SJSA1 (cell line): Measurements from ENCODE around the gene TRAFD1. TPM values are rescaled to one million over a fixed set of nuclear protein-coding genes. Genes with fewer than 3 reads are reported as not detected.
A peak's percentile ranks its signal among the peaks of the same experiment; 100 is the strongest.
"Not testable (repeated sequence)": the region's sequence is repeated elsewhere in the genome, so short reads cannot be mapped to it uniquely, and the experiment has no call there.

Experiments
- DNase-seq, 2 experiments: peaks; one replicate each; pipeline ENCODE4 v3.0.0-alpha.2; 2015 to 2020; ENCODE audit warnings: low spot score in 2 of 2, low read depth in 1 of 2
- H3K27ac ChIP-seq: fragments of 250-450 bp; sonication (Bioruptor Pico); 2 replicates; pipeline ENCODE4 v1.5.1; 2020; ENCODE audit warnings: mild to moderate bottlenecking, moderate library complexity
- H3K27me3 ChIP-seq: fragments of 250-450 bp; sonication (Bioruptor Pico); replicated peaks from 2 replicates; pipeline ENCODE4 v1.5.1; 2020; ENCODE audit warnings: mild to moderate bottlenecking, moderate library complexity
- H3K36me3 ChIP-seq: fragments of 250-450 bp; sonication (Bioruptor Pico); 2 replicates; pipeline ENCODE4 v1.5.1; 2020; ENCODE audit warnings: mild to moderate bottlenecking
- H3K4me1 ChIP-seq: fragments of 250-450 bp; sonication (Bioruptor Pico); replicated peaks from 2 replicates; pipeline ENCODE4 v1.6.1; 2021; ENCODE audit warnings: mild to moderate bottlenecking
- H3K4me3 ChIP-seq: fragments of 250-450 bp; sonication (Bioruptor Pico); 2 replicates; pipeline ENCODE4 v1.5.1; 2020; ENCODE audit warnings: mild to moderate bottlenecking
- H3K9me3 ChIP-seq: fragments of 250-450 bp; sonication (Bioruptor Pico); replicated peaks from 2 replicates; pipeline ENCODE4 v1.5.1; 2020; ENCODE audit warnings: mild to moderate bottlenecking
- total RNA-seq: library from RNA; depleted of rRNA; stranded (reverse); fragments of >200 nt; shearing (Covaris generic); gene quantifications from 2 replicates; pipeline ENCODE4 v1.2.3, GENCODE V29; 2014

TRAFD1 gene
- total RNA-seq, 1 experiment from 2014 or later: 38.2 TPM

DNA sequence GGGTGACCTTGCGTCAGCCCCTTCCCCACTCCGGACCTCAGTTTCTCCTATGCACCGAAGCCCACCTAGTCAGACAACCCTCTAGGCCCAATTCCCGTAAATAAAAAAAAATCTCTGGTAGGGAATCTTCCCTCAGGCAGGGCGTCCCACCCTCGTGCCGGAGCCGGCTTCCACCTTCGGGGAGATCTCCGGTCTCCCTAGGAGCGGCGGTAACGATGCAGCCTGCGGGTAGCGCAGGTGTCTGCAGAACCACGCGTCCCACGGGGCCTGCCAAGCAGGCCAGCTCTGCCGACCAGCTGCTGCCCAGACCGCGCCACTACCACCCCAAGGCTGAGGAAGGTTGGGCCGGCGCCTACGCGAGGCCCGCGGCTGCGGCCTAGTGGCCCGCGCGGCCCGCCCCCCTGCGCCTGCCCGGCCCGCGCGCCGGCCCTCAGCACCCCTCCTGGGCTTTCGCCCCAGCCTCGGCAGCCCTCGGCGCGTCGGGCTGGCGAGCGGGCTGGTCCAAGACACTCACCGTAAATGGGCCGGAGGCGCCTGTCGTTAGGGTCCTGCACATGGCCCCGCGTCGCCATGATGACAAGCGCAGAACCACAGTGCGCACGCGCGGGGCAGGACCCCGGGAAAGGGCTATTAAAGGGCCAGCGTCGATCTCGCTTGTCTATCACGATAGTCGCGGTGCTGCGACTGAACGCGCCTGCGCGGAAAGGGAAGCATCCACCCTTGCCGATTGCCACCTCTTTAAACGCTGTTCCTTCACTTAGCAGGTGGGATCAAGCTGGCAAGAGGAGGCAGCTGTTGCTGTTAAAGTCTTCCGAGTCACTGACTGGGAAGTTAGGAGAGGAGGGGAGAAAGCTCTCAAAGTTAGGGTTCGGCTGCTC, 16.9 kb upstream of the TRAFD1 start, which contains the start of gene NAA25:
NAA25 (minus strand) TSS at position 582 of the 878 bp plus-strand sequence; CDS start at position 572, 10 bp downstream.
- Histone ChIP-seq H3K27ac (peak within 1 kb of the TSS; percentile 69), H3K9me3 (no peaks in the 10 kb centered on the region), H3K4me3 (peak within 1 kb of the TSS; percentile 87), H3K27me3 (no peaks in the 10 kb centered on the region), H3K36me3 (peaks cover 30% of the 10 kb centered on the region), H3K4me1 (peaks cover 45% of the 10 kb centered on the region)
- peak; percentile 81 to 84 for DNase-seq

DNA sequence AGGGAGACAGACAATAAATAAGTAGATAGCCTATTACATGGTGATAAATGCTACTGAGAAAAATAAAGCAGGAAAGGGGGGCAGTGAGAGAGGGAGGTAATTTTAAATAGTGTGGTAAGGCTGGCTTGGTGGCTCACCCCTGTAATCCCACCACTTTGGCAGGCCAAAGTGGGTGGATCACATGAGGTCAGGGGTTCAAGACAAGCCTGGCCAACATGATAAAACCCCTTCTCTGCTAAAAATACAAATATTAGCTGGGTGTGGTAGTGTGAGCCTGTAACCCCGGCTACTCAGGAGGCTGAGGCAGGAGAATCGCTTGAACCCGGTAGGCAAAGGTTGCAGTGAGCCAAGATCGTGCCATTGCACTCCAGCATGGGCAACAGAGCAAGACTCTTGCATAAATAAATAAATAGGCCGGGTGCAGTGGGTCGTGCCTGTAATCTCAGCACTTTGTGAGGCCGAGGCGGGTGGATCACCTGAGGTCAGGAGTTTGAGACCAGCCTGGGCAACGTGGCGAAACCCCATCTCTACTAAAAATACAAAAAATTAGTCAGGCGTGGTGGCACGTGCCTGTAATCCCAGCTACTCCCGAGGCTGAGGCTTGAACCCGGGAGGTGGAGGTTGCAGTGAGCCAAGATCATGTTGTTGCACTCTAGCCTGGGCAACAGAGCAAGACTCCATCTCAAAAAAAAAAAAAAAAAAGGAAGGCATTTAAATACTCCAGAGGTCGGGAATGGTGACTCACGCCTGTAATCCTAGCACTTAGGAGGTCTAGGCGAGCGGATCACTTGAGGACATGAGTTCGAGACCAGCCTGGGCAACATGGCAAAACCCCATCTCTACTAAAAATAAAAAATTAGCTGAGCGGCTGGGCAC, 14.3 kb upstream of the TRAFD1 start:
- not testable (repeated sequence) for H3K27me3 ChIP-seq, DNase-seq, H3K27ac ChIP-seq, H3K4me3 ChIP-seq, H3K9me3 ChIP-seq
- Histone ChIP-seq H3K4me1 (peaks cover 40% of the 10 kb centered on the region), H3K36me3 (peaks cover 12% of the 10 kb centered on the region)

DNA sequence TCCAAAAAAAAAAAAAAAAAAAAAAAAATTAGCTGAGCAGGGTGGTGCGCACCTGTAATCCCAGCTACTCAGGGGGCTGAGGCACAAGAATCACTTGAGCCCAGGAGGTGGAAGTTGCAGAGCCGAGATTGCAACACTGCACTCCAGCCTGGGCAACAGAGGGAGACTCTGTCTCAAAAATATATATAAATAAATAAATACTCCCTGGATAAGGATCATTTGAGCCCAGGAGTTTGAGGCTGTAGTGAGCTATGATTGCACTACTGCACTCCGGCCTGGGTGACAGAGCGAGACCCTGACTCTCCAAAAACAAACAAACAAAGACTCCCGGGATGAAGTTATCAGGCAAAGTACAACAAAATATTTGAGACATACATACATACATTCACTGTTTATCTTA, 13.4 kb upstream of the TRAFD1 start:
- DNase-seq: no peak

DNA sequence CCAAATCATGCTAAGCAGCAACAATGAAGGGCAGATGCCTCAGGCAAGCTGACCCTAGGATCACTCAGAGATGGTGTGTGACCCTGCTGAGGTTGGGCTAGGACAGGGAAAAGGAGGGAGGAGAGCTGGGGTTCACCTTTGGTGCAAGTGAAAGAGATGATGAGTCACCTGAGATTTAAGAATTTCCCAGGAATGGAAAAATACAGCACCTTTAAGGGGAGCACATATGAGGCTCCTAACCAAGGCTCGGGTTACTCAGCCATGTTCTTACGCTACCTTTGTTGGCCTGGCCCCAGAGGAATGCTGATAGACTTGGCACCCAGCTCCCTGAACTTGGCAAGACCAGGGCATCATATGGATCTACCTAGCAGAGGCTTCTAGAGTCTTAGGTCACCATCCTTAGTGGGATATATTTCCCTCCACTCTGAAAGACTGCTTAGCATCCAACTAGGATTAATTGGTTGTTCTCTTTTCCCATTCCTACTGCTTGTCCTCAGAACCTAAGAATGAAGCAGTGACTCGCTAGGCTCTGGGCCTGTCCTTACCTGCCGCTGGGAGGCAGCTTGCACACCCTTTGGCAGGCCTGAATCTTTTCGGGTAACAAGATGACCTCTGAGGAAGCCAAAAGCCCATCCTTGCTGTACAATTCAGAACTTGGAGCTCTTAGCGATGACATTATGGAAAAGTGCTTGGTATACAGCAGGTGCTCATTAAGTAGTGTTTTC, 12.8 kb upstream of the TRAFD1 start:
- Histone ChIP-seq H3K9me3 (no peaks in the 10 kb centered on the region), H3K27me3 (no peaks in the 10 kb centered on the region), H3K4me1 (peaks cover 34% of the 10 kb centered on the region), H3K4me3 (no peak overlapping the region), H3K36me3 (peaks cover 8% of the 10 kb centered on the region), H3K27ac (no peak overlapping the region)
- DNase-seq: no peak

More for the DNA sequence above, 13.4 kb upstream of the TRAFD1 start:
- Histone ChIP-seq H3K4me3 (no peak overlapping the region), H3K4me1 (peaks cover 37% of the 10 kb centered on the region), H3K27me3 (no peaks in the 10 kb centered on the region), H3K9me3 (no peaks in the 10 kb centered on the region), H3K27ac (no peak overlapping the region), H3K36me3 (peaks cover 8% of the 10 kb centered on the region)

DNA sequence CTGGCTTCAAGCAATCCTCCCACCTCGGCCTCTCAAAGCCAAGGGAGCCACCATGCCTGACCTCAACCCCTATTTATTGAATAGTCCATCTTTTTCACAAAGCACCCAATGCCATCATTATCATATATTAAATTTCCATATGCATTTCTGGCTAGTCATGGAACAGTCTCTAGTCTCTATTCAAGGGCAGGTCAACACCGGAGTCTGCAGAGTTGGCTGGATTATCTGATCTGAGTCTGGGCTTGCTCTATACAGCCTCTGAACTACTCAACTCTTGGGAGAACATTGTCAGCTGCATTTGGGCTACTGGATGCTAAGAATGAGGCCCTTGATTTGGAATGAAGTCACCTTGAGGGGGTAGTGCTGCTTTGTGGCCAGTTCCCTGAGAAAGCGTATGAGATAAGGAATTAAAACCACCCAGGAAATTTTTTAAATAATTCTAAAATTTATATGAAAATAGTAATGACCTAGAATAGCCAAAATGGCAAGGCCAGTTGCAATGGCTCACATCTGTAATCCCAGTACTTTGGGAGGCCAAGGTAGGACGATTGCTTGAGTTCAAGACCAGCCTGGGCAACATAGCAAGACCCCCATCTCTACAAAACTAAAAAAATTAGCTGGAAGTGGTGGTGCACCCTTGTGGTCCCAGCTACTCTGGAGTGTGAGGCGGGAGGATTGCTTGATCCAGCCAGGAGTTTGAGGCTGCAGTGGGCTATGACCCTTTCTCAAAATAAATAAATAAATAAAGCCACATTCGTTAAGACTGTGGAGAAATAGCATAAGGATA, 9.9 kb upstream of the TRAFD1 start:
- H3K27me3 ChIP-seq: no peaks in the 10 kb centered on the region
- no peak for DNase-seq
- H3K36me3 ChIP-seq: no peaks in the 10 kb centered on the region
- H3K27ac ChIP-seq: no peak overlapping the region
- H3K9me3 ChIP-seq: no peaks in the 10 kb centered on the region
- no peak overlapping the region for H3K4me3 ChIP-seq
- peaks cover 23% of the 10 kb centered on the region for H3K4me1 ChIP-seq

DNA sequence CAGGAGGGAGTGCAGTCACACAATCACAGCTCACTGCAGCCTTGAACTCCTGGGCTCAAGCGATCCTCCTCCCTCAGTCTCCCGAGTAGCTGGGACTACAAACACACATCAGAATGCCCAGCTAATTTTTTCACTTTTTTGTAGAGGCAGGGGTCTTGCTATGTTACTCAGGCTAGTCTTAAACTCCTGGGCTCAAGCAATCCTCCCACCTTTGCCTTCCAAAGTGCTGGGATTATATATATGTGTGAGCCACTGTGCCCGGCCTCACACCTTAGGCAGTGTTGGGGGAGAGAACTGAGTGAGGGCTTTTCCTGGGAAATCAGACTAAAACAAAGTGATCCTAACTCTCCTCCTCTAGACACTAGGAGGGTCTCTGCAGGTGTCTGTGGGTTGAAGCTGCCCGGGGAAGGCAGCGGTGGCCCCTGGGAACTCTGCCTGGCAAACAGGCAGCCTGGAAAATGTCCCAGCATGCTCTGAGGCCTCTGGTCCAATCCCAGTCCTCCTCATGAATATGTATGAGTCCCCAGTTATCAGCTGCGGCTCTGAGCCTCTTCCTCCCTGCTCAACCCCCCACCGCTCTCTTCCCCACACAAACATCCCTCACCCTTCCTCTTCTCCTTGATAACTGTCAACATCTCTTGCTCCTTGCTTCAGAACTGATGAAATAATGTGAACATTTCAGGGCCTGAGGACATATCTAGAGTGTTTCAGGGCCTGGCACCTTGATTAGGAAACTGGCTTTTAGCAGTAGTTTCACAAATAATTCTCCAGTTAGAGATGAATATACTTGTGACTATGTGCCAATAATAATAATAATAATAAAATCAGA, 8.9 kb upstream of the TRAFD1 start:
- Histone ChIP-seq H3K4me1 (peaks cover 13% of the 10 kb centered on the region), H3K27me3 (no peaks in the 10 kb centered on the region), H3K27ac (no peak overlapping the region), H3K9me3 (no peaks in the 10 kb centered on the region), H3K4me3 (no peak overlapping the region), H3K36me3 (no peaks in the 10 kb centered on the region)
- no peak for DNase-seq

DNA sequence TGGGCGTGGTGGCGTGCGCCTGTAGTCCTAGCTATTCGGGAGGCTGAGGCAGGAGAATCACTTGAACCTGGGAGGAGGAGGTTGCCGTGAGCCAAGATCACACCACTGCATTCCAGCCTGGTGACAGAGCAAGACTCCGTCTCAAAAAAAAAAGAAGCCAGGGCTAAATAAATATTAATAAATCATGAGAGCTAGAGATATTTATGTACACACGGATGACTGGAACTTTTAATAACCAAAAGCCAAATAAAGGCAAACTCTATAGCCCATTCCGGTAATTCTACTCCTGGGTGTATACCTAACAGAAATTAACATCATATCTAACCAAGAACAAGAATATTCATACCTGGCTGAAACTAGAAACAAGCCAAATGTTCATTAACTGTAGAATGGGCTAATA, 7.7 kb upstream of the TRAFD1 start:
- Histone ChIP-seq H3K36me3 (no peaks in the 10 kb centered on the region), H3K9me3 (no peaks in the 10 kb centered on the region), H3K27me3 (no peaks in the 10 kb centered on the region), H3K27ac (no peak overlapping the region), H3K4me1 (peaks cover 20% of the 10 kb centered on the region), H3K4me3 (no peak overlapping the region)
- DNase-seq: no peak

DNA sequence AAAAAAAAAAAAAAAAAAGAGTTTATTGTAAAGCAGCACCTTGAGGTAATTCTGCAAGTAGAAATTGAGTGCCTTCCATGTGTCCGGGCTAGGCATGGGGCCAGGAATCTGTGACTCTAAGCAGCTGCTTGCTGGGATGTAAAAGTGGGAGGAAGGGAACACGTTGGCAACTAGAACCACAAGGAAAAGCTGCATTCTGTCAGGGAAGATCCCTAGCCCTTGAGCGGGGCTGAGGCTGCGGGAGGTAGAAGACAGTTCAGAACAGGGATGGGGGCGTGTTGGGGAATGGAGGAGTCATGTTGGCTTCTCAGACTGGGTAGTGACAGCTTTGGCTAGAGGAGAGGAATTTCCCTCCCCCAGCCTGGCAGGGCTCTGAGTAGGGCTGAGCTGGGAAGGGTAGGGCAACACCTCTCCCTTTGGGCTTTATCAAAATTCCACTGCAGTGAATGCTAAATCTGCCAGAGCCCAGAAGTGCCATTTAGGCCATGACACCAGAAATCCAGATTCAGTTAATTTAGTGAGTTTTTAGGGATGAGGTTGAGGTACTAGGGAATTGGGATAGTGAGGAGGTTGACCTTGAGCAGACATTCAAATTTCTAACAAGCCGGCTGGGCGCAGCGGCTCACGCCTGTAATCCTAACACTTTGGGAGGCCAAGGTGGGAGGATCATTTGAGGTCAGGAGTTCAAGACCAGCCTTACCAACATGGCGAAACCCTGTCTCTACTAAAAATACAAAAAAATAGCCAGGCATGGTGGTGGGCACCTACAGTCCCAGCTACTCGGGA, 3.4 kb upstream of the TRAFD1 start:
- H3K36me3 ChIP-seq: 0 out of 2 replicates have a peak, but pooled peaks cover 4% of the 10 kb centered on the region
- peaks cover 35% of the 10 kb centered on the region for H3K4me1 ChIP-seq
- H3K27ac ChIP-seq: peak overlapping the region; percentile 73
- peak; percentile 47 to 65 for DNase-seq
- H3K9me3 ChIP-seq: no peaks in the 10 kb centered on the region
- H3K27me3 ChIP-seq: no peaks in the 10 kb centered on the region
- H3K4me3 ChIP-seq: no peak overlapping the region

DNA sequence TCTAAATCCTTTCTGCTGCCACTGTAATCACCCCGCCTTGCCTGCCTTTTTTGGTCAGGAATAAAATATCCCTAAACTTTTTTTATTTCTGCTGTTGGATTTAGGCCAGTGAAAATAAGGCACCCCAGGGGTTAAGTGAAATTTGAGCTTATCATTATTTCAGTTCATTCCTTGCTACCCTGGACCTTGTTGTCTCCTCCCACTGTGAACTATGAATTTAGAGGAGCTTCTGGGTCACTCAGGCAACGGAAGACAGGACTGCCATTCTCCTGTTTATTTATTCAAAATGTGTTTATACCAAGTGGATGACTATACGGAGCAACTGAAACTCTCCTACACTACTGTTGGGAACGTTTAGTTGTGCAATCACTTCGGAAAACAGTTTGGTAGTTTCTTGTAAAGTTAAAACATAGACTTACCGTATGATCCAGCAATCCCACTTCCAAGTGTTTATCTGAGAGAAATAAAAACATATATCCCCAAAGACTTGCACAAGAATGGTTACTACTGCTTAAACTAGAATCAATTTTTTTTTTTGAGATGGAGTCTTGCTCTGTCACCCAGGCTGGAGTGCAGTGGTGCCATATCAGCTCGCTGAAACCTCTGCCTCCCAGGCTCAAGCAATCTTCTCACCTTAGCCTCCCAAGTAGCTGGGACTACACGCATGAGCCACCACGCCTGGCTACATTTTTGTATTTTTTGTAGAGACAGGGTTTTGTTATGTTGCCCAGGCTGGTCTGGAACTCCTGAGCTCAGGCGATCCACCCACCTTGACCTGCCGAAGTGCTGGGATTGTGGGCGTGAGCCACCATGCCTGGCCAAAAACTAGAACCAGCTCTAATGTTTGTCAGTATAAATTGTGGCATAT, 2.3 kb upstream of the TRAFD1 start:
- H3K27ac ChIP-seq: peak overlapping the region; percentile 73

DNA sequence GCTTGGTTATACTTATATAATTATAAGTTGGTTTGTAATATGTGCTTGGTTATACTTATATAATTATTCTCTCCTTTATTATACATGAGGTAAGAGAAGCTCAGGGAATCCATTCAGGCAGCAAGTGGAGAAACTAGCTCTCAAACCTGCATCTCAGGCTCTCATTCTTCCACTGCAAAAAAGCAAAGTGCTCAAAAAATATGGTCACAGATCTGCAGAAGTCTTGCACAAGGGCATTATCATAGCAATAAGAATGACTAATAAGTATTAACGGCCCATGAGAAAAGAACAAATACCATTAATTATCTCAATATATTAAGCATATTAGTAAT, 476 bp upstream of the TRAFD1 start:
- H3K27ac ChIP-seq: no peak overlapping the region
- 0 out of 2 replicates have a peak, but pooled peaks cover 4% of the 10 kb centered on the region for H3K36me3 ChIP-seq
- DNase-seq: no peak
- H3K27me3 ChIP-seq: no peaks in the 10 kb centered on the region
- no peaks in the 10 kb centered on the region for H3K9me3 ChIP-seq
- H3K4me1 ChIP-seq: peaks cover 51% of the 10 kb centered on the region
- no peak overlapping the region for H3K4me3 ChIP-seq

More for the DNA sequence above, 2.3 kb upstream of the TRAFD1 start:
- Histone ChIP-seq H3K4me1 (peaks cover 37% of the 10 kb centered on the region), H3K36me3 (0 out of 2 replicates have a peak, but pooled peaks cover 4% of the 10 kb centered on the region), H3K27me3 (no peaks in the 10 kb centered on the region), H3K4me3 (0 out of 2 replicates have a peak overlapping the region, but pooled peaks have one; percentile 1), H3K9me3 (no peaks in the 10 kb centered on the region)
- DNase-seq: peak; percentile 60 to 85

DNA sequence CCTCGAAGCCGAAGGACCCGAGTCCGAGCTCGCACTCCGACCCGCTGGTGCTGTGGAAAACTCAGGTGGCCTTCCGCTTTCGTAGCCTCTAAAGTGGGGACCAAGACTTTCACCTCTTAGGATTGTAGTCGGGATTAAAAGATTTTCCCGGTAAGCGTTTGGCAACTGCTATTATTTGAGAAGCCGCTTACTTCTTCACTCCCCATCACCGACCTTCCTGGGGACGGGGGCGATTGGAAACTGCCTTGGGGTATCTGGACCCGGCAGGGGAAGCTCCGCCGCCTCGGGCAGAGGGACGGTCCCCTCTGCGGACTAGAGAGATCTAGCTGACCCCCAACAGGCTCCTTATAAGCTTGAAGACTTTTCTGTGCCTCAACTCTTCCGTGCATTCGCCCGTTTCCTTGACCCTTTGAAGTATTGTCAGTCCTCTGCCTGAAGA, 659 bp downstream of the TRAFD1 start:
- Histone ChIP-seq H3K27me3 (no peaks in the 10 kb centered on the region), H3K36me3 (peaks cover 6% of the 10 kb centered on the region), H3K27ac (peak overlapping the region; percentile 56), H3K4me3 (peak overlapping the region; percentile 75), H3K9me3 (no peaks in the 10 kb centered on the region), H3K4me1 (peaks cover 60% of the 10 kb centered on the region)
- DNase-seq: no peak
